ENCODE results near the gene LYL1. TPM values are rescaled to one million over a fixed set of nuclear protein-coding genes. Genes with fewer than 3 reads are reported as not detected.

LYL1 gene
- total and polyA plus RNA-seq, 4 donors = 12.9 to 34.1 (median 20.7) TPM

DNA sequence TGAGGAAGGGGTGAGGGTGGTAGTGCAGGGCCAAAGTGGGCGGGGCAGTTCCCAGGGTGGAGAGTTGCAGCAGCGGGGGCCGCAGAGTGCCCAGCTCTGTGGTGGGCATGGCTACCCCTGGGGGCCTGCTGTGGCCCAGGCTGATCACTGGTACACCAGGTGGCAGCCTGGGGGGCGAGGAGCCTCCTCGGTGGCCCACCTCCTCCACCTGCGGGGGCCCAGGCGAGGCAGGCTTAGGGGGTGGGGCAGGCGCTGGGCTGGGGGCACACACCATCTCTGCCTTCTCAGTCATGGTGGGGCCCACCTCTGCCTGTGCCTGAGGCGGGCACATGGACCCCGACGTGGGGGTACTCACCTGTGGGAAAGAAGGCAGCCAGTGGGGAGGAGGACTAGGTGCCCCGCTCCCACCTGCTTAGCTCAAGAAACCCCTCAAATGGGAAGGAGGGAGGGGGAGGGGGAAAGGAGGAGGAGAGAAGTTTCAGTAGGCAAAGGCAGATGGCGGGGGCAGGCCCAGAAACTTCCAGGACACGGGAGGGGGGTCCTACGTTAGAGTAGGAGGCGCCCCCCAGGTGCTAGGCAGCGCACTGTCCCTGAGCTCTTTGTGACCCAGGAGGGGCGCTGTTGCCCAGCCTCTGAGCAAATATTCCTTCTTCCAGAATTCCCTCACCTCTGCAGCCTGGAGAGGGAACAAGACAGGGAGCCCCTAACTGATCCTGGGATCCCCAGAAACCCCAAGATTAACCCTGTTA is 1.6 kb downstream of the LYL1 start:
- Histone ChIP-seq H3K4me3 (no peak overlapping the region), H3K27me3 (ENCODE audit: control insufficient read depth in 3 of 3, insufficient read depth in 3 of 3, low read length in 2 of 3) (no peaks in the 10 kb centered on the region), H3K36me3 (ENCODE audit: control insufficient read depth in 4 of 4, insufficient read depth in 4 of 4, low read length in 4 of 4) (peaks cover 0 to 12% (median 4%) of the 10 kb centered on the region in 4 donors), H3K27ac (ENCODE audit: low read depth in 1 of 2, low read length in 1 of 2) (peak overlapping the region in 1 of 2 donors; percentile 66), H3K9ac (ENCODE audit: insufficient read depth in 1 of 2, low read length in 2 of 2) (no peak overlapping the region), H3K9me3 (ENCODE audit: control insufficient read depth in 4 of 4, insufficient read depth in 3 of 4, low read length in 3 of 4) (no peaks in the 10 kb centered on the region), H3K4me1 (ENCODE audit: control insufficient read depth in 5 of 5, insufficient read depth in 5 of 5, low read length in 5 of 5) (peaks cover 0 to 26% (median 3%) of the 10 kb centered on the region in 5 donors)
- DNase-seq (no peak), ATAC-seq (ENCODE audit: insufficient read depth, low FRiP score) (no peak)
- TF ChIP-seq, protein P1, sequence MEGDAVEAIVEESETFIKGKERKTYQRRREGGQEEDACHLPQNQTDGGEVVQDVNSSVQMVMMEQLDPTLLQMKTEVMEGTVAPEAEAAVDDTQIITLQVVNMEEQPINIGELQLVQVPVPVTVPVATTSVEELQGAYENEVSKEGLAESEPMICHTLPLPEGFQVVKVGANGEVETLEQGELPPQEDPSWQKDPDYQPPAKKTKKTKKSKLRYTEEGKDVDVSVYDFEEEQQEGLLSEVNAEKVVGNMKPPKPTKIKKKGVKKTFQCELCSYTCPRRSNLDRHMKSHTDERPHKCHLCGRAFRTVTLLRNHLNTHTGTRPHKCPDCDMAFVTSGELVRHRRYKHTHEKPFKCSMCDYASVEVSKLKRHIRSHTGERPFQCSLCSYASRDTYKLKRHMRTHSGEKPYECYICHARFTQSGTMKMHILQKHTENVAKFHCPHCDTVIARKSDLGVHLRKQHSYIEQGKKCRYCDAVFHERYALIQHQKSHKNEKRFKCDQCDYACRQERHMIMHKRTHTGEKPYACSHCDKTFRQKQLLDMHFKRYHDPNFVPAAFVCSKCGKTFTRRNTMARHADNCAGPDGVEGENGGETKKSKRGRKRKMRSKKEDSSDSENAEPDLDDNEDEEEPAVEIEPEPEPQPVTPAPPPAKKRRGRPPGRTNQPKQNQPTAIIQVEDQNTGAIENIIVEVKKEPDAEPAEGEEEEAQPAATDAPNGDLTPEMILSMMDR (IDR thresholded peaks at IDR 0.05; ENCODE audit: control extremely low read depth, extremely low read depth) = peak; percentile 24
- 29 to 48% methylated on average over 17 to 18 of the region's 18 CpGs for WGBS, 2 donors

DNA sequence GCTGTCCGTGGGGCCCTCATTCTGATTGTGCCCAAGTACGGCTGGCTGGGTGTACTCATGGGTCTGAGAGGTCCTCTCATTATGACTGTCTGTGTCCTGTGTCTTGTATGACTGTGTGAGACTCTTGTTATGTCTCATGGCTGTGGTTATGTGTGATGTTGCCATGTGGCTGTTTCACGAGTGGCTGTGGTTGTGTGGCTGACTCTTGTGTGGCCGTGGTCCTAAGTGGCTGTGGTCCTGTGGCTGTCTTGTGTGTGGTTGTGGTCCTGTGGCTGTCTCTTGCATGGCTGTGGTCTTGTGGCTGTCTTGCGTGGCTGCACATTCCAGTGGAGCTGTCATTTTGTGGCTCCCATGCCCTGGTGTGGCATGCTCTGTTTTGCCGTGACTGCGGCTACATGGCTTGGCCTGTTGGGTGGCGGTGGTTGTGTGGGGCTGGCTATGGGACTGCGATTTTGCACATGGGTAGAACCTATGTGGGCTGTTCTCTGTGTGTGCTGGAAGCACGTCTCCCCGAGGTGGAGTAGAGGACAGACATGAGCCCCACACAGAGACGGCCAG is 2.5 kb downstream of the LYL1 start:
- DNase-seq (no peak), ATAC-seq (ENCODE audit: insufficient read depth, low FRiP score) (no peak)
- TF ChIP-seq, protein P1 (IDR thresholded peaks at IDR 0.05; ENCODE audit: control extremely low read depth, extremely low read depth) = no peak
- H3K36me3 ChIP-seq (ENCODE audit: control insufficient read depth in 4 of 4, insufficient read depth in 4 of 4, low read length in 4 of 4) = peaks cover 3 to 13% (median 5%) of the 10 kb centered on the region in 4 donors
- H3K9me3 ChIP-seq (ENCODE audit: control insufficient read depth in 4 of 4, insufficient read depth in 3 of 4, low read length in 3 of 4) = no peaks in the 10 kb centered on the region
- H3K27me3 ChIP-seq (ENCODE audit: control insufficient read depth in 3 of 3, insufficient read depth in 3 of 3, low read length in 2 of 3) = no peaks in the 10 kb centered on the region
- H3K4me3 ChIP-seq = no peak overlapping the region
- 19 to 51% methylated on average over 12 of the region's 12 CpGs for WGBS, 2 donors
- H3K4me1 ChIP-seq (ENCODE audit: control insufficient read depth in 5 of 5, insufficient read depth in 5 of 5, low read length in 5 of 5) = peaks cover 0 to 26% (median 5%) of the 10 kb centered on the region in 5 donors
- peak overlapping the region; percentile 87 to 96 for H3K27ac ChIP-seq (ENCODE audit: low read depth in 1 of 2, low read length in 1 of 2)
- no peak overlapping the region for H3K9ac ChIP-seq (ENCODE audit: insufficient read depth in 1 of 2, low read length in 2 of 2)

DNA sequence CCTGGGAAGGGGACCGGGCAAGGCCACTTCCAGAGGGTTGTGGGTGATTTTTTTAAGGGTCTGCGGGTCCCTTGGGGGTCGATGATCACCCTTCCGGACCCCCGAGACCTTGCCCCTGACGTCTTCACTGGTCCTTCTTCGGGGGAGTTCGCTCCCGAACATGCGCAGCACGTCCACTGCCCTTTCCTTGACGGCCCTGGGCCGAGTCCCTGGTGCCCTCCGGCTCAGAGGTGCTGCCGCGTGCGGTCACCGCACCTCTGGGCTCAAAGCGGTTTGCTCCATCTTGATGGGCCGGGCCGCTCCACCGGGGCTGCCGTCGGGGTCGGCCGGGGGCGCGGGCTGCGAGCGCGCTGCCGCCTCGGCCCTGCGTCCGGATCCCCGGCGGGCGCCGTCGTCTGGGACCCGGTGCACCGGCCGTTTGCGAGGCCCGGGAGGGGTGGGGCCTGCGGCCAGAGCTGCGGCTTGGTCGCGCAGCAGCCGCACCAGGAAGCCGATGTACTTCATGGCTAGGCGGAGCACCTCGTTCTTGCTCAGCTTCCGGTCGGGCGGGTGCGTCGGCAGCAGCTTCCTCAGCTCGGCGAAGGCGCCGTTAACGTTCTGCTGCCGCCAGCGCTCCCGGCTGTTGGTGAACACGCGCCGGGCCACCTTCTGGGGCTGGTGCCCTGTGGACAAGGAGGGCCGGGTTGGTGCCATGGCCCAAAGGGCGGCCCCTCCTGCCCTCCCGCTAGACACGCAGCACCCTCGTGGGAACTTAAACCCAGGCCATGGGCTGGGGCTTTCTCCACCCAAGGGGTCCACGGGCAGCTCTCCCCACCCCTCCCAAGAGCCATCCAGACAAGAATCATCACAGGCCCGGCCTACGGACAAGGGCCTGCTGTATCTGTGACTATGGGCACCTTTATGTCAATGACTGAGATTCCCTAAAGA is 3.3 kb downstream of the LYL1 start:
- DNase-seq = peak; percentile 61 to 76 (median 70)
- Histone ChIP-seq H3K4me1 (ENCODE audit: control insufficient read depth in 5 of 5, insufficient read depth in 5 of 5, low read length in 5 of 5) (peaks cover 0 to 26% (median 5%) of the 10 kb centered on the region in 5 donors), H3K4me3 (peak overlapping the region; percentile 22), H3K9ac (ENCODE audit: insufficient read depth in 1 of 2, low read length in 2 of 2) (no peak overlapping the region), H3K9me3 (ENCODE audit: control insufficient read depth in 4 of 4, insufficient read depth in 3 of 4, low read length in 3 of 4) (no peaks in the 10 kb centered on the region), H3K27me3 (ENCODE audit: control insufficient read depth in 3 of 3, insufficient read depth in 3 of 3, low read length in 2 of 3) (no peaks in the 10 kb centered on the region), H3K36me3 (ENCODE audit: control insufficient read depth in 4 of 4, insufficient read depth in 4 of 4, low read length in 4 of 4) (peaks cover 3 to 16% (median 3%) of the 10 kb centered on the region in 4 donors), H3K27ac (ENCODE audit: low read depth in 1 of 2, low read length in 1 of 2) (peak overlapping the region; percentile 87 to 96)
- 12 to 15% methylated on average over 72 to 77 of the region's 77 CpGs for WGBS, 2 donors
- TF ChIP-seq, protein P1 (IDR thresholded peaks at IDR 0.05; ENCODE audit: control extremely low read depth, extremely low read depth) = no peak
- ATAC-seq (ENCODE audit: insufficient read depth, low FRiP score) = peak; percentile 44
